ENCODE results near the gene XYLT1.

DNA sequence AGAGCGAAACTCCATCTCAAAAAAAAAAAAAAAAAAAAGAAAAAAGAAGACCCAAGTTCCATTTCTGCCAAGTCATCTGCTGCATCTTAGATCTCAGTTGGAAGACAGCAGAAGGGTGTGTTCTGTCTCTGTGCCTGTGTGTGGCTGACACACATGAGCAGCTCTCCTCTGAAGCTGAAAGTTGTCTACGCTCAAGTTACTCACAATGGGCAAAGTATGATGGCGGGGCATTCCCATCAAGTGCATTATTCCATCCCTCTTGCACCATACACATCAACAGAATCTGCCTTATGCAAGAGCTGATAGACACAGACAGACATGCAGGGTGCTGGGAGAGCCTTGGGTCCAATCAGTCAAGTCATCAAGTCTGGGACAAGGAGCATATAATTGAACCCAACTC lies 402.2 kb downstream of the XYLT1 start:
- no peak for TF ChIP-seq POLR2A (IDR thresholded peaks at IDR 0.05)
- TF ChIP-seq, protein P1, sequence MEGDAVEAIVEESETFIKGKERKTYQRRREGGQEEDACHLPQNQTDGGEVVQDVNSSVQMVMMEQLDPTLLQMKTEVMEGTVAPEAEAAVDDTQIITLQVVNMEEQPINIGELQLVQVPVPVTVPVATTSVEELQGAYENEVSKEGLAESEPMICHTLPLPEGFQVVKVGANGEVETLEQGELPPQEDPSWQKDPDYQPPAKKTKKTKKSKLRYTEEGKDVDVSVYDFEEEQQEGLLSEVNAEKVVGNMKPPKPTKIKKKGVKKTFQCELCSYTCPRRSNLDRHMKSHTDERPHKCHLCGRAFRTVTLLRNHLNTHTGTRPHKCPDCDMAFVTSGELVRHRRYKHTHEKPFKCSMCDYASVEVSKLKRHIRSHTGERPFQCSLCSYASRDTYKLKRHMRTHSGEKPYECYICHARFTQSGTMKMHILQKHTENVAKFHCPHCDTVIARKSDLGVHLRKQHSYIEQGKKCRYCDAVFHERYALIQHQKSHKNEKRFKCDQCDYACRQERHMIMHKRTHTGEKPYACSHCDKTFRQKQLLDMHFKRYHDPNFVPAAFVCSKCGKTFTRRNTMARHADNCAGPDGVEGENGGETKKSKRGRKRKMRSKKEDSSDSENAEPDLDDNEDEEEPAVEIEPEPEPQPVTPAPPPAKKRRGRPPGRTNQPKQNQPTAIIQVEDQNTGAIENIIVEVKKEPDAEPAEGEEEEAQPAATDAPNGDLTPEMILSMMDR (IDR thresholded peaks at IDR 0.05), result no peak

Data from esophagus squamous epithelium (tissue), 4 donors.